GM18867 (cell line): ENCODE data around the gene DUSP8.
"Not testable (repeated sequence)": the region's sequence is repeated elsewhere in the genome, so short reads cannot be mapped to it uniquely, and the experiment has no call there.

Experiments
- ATAC-seq: cut with Tn5 transposase; IDR thresholded peaks from one replicate; pipeline ENCODE4 v1.9.1; 2021; ENCODE audit warnings: mild to moderate bottlenecking, moderate library complexity; ENCODE audit not compliant: unreplicated experiment

DUSP8 gene

DNA sequence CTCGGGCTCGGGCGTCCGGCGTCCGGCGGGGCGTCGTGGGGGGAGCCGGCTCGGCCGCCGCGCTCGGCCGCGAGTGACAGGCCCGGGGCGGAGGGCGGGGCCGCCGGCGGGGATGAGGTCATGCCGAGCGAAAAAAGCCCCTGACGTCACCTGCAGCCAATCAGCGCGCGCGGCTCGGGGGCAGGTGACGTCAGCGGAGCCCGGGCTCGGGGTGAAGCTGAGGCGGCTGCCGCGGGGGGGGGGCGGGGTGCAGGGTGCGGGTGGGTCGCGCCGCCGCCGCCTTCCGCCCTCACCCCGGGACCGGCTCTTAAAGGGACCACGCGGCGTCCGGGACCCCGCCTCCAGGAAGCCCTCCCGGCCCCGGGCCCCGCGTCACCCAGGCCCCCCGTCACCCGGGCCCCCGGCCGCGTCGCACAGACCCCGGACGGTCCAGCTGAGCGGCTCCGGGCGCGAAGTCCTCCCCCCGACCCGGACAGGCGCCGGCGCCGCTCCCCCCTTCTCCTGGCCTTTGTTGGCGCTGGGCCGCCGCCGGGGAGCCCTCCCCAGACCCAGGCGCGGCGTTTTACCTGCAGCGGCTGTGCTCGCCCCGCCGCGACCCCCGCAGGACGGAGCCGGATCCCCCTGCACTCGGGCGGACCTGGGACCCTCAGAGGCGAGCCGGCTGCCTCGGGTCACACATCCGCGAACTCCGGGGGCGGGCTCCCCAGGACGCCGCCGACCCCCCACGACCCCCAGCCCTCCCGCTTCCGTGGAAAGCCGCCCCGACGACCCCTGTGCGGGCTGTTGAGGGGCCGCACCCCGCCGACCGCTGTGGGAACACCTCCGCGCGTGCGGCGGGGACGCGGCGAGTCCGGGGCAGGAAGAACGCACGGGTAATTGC is at the start of gene DUSP8:
Gene DUSP8, minus strand, starts transcription at position 75 of the 880 bp plus-strand sequence. CDS start 6,445 bp downstream, outside the sequence.
- ATAC-seq: peak; percentile 64

- no peak for ATAC-seq
These were observed 47.4 kb upstream of the DUSP8 start for GRCh38 chr11:1619449-1619848.

- no peak for ATAC-seq
These were observed 46.2 kb upstream of the DUSP8 start for GRCh38 chr11:1618231-1618630.

DNA sequence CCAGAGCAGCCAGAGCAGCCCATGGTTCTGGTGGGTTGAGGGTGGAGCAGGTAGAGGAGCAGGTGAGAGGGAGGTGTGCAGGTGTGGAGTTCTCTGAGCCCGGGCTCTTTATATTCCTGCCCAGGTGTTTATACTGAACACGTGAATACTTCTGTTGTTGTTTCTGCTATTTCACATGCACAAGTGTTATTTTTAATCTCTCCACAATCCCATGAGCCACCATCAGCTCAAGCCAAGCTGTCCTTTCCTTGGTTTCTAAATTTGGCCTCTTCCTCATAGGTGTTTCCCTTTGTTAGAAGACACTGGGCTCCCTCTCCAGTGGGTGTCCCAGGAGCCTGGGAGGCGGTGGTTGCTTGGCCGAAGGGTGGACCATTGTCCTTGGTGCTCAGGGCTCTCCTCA is 36.3 kb upstream of the DUSP8 start, which contains the start of gene KRTAP5-3:
Gene KRTAP5-3, minus strand, starts transcription at position 101 of the 400 bp plus-strand sequence. Its CDS starts 78 bp downstream, at position 23.
- no peak for ATAC-seq

DNA sequence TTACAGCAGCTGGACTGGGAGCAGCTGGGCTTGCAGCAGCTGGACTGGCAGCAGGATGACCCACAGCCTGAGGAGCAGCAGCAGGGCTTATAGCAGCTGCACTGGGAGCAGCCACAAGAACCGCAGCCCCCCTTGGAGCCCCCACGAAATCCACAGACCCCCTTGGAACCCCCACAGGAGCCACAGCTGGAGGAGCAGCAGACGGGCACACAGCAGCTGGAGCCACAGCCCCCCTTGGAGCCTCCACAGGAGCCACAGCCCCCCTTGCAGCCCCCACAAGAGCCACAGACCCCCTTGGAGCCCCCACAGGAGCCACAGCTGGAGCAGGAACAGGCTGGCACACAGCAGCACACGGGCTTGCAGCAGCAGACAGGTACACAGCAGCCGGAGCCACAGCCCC is 35.8 kb upstream of the DUSP8 start:
- ATAC-seq: not testable (repeated sequence)

DNA sequence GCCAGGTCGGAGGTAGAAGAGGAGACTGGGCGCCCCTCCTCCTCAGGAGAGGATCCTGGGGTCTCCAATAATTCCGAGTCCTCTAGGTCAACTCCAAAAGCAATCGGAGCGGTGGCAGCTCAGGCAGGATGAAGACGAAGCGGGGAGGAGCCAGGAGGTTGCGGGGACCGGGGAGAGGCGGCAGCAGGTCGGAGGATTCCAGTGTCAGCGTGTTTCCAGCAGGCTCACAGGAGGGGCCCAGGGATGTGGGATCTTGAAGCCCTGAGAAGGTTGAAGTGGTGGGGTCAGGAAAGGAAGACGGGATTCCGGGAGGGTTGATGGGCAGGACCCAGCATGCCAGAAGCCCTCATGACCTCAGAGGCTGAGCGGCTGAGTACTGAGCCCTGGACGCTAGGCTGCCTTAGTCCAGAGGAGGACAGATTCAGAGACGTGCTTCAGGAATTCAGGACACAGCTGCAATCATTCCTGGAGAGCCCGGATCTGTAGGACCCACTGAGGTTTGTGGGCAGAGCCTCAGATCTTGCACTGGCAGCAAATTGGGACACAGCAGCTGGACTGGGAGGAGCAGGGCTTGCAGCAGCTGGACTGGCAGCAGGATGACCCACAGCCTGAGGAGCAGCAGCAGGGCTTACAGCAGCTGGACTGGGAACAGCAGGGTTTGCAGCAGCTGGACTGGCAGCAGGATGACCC is 35.2 kb upstream of the DUSP8 start:
- not testable (repeated sequence) for ATAC-seq

DNA sequence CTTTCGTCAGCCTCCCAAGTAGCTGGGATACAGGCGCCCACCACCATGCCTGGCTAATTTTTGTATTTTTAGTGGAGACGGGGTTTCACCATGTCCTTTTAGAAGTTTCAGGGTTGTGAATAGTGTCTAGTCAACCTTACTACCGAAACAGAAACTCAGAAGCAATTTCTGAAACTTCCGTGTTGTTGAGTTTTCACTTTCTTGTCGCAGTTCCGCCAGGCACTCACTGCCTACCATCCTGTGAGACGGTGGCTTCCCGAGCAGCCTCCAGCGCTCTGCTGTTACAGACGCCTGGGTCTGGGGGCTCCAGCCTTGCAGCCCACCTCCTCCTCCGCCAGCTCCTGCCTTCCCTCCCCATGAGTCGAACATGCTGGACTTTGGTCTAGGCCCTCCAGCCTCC is 33.9 kb upstream of the DUSP8 start:
- ATAC-seq: peak; percentile 96

DNA sequence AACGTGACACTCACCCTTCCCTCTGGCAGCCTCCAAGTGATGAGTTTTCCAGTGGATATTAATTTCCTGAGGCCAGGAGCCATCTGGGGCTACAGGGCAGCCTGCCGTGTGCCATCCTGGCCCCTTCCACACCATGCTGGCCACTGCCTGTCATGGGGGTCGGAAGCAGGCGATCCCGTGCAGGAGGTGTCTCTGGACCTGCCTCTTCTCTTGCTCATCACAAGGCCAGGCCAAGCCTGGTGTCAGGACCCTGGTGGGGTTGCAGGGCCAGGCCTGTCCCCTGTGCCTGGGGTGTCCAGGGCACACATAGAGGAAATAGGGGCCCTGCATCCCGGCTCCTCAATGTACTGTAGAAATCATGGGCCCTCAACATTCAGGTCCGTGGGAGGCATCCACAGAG is 32.6 kb upstream of the DUSP8 start:
- ATAC-seq: no peak

GRCh38 chr11:1604181-1604580 is 32.1 kb upstream of the DUSP8 start:
- no peak for ATAC-seq

DNA sequence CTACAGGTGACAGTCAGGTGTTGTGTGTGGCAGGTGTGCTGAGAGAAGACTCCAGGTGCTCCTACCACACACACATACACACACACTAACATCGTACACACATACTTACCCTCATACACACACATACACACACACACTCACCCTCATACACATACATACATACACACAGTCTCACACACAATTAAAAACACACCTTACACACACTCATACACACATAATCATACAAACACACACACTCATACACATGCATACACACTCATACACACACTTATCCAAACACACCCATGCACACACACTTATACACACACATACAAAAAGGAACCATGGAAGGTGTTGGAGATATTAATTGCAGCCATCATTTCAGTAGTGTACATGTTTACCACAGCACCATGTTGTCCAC is 31.6 kb upstream of the DUSP8 start:
- ATAC-seq: no peak

GRCh38 chr11:1601663-1602062 is 29.6 kb upstream of the DUSP8 start:
- ATAC-seq: not testable (repeated sequence)

DNA sequence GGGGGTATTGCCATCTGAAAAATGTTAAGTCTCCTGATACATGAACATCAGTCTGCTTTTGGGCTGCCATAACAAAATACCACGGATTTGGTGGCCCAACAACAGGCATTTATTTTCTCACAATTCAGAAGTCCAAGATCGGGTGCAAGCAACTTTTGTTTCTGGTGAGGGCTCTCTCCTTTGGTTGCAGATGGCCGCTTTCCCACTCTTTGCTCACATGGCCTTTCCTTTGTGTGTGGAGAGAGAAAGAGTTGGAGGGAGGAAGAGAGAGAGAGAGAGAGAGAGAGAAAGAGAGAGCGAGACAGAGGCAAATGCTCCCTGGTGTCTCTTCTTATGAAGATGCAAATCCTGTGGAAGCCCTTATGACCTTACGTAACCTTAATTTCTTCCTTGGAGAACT is 28.6 kb upstream of the DUSP8 start:
- no peak for ATAC-seq

- no peak for ATAC-seq
These were observed 26.7 kb upstream of the DUSP8 start for GRCh38 chr11:1598816-1599215.

- not testable (repeated sequence) for ATAC-seq
These were observed 26.3 kb upstream of the DUSP8 start for GRCh38 chr11:1598406-1598805.

DNA sequence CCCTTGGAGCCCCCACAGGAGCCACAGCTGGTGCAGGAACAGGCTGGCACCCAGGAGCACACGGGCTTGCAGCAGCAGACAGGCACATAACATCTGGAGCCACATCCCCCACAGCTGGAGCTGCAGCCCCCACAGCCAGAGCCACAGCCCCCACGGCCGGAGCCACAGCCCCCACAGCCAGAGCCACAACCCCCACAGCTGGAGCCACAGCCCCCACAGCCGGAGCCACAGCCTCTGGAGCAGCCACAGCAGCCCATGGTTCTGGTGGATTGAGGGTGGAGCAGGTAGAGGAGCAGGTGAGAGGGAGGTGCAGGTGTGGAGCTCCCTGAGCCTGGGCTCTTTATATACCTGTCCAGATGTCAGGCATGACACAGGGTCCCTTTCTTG is 25.9 kb upstream of the DUSP8 start, which contains the start of gene KRTAP5-2:
Gene KRTAP5-2, minus strand, starts transcription at position 301 of the 387 bp plus-strand sequence. Its CDS starts 44 bp downstream, at position 257.
- no peak for ATAC-seq

DNA sequence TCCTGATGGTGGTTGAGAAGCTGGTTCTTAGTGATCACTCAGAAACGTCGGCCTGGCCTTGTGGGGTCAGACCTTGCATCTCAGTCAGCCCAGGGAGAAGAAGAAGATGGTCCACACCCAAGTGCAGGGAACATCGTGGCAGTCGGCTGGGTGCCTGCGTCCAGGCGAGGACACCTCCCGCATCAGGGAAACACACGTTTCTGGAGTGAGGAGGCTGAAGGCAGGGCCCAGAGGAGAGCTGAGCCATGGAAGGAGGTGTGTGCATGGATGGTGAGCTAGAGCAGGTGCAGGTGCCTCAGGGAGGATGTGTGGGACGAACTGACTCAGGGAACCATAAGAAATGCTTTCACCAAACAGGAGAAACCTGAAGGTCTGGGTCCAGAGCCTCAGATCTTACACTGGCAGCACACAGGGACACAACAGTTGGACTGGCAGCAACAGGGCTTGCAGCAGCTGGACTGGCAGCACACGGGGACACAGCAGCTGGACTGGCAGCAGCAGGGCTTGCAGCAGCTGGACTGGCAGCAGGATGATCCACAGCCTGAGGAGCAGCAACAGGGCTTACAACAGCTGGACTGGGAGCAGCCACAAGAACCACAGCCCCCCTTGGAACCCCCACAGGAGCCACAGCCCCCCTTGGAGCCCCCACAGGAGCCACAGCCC is 25.4 kb upstream of the DUSP8 start:
- ATAC-seq: no peak

DNA sequence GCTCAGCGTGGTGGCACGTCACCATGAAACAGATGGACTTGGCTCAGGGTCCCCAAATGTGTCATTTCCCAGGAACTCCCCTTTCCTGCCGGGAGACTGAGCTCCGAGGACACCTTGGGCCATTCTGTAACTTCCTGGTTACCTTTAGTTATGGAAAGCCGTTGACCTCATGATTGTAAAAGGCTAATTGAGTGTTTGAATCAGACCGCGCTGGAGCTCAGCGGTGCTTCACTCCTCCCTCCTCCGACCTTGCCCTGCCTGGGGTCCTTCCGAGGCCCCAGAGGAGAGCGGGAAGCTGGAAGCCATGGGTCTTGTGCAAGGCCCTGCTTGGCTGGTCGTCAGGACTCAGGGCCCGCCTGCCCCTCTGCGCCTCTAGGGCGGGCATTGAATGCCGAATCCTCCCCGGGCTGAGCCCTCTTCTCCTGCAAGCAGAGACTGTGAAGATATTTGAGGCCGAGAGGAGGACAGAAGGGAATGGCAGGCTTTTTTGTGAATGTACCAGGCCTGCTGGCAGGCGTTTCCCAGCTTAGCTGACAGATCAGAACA is 24.6 kb upstream of the DUSP8 start:
- not testable (repeated sequence) for ATAC-seq

DNA sequence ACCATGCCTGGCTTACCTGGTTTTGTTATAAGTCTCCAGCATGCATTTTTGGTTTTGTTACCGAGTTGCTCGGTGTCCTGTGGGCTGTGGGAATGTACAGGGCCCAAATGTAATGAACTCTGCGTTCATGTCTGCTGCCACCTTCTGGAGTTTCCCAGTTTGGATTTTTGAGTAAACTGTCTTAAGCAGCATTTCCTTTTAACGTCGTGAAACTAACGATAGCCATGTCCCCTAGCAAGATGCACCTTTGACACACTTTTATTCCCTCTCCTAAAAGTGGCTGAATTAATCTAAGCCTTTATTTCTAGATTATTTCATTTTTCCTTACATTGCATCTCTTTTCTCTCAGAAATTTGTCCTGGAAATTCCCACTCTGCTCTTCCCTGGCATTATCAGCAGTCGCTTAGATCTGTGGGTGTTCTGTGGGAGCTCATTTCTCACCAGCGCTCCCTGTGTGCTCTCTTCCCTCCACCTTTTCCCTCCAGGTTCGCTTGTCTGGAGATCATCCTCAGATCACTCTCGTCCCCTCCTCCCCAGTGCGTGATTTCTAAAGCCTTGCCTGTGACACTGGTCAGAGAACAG is 24.0 kb upstream of the DUSP8 start:
- ATAC-seq: not testable (repeated sequence)

DNA sequence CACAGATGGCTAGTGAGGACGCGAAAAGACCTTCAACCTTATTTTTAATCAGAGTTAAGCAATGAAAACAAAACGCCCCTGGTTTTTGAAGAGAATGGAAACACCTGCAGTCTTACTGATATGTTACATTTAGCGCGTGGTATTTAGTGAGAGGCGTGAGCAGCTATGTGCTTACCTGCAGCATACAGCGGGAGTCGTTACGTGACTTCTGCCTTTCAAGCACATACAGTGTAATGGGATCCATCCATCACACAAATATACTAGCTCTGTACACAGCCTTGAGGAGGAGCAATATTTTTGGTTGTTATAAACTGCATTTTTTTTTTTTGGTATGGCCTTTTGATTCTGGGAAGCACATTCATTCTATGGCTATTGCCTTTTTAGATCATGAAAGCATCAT is 20.6 kb upstream of the DUSP8 start:
- ATAC-seq: no peak

DNA sequence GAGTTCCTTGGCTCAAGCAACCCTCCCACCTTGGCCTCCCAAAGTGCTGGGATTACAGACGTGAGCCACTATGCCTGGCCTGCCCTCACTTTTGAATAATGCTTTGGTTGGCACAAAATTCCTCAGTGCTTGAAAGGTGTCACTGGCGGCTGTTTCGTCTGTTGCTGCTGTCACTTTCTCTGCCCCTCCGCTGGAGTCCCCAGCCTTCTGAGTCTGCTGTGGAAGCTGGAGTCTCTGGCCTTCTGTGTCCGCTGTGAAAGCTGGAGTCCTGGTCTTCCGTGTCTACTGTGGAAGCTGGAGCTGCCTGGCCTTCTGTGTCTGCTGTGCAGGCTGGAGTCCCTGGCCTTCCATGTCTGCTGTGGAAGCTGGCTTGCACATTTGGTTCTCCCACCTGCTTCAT is 17.9 kb upstream of the DUSP8 start:
- no peak for ATAC-seq
